Stimulated activated CD8-positive, alpha-beta memory T cell treated with anti-CD3 and anti-CD28 coated beads, Interleukin-7, amount 100 ng/mL, for 48 hours (primary cell): Measurements from ENCODE around the gene OR4D1.

Source experiments
- DNase-seq, 2 donors: peaks; one replicate each; pipeline ENCODE4 v3.0.0-alpha.2; 2020; ENCODE audit warnings: low read depth in 1 of 2; ENCODE audit errors: extremely low read depth in 1 of 2

The OR4D1 gene

DNA sequence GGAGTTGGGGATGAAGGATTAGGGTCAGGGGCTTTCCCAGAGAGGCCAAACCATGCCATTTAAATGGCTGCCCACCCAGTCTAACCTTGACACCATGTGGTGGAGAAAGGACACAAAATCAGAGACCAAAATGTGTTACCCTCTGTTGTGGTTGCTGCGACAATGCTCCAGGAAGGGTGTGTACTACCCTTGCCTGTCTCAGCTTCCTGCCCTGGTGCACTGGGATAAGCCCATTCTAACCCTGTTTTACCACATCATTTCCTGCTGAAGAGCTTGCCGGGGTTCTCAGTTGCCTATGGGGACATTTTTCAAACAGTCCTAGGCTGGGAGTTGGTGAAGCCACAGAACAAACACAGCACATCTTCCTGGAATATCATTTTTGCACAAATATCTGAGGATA, 4.9 kb downstream of the OR4D1 start:
- peak in 1 of 2 donors; percentile 21 for DNase-seq

- no peak for DNase-seq
Measured at GRCh38 chr17:58153671-58154070, 5.5 kb downstream of the OR4D1 start.

GRCh38 chr17:58156839-58157803, 8.9 kb downstream of the OR4D1 start:
- DNase-seq, result peak; percentile 34 to 55

DNA sequence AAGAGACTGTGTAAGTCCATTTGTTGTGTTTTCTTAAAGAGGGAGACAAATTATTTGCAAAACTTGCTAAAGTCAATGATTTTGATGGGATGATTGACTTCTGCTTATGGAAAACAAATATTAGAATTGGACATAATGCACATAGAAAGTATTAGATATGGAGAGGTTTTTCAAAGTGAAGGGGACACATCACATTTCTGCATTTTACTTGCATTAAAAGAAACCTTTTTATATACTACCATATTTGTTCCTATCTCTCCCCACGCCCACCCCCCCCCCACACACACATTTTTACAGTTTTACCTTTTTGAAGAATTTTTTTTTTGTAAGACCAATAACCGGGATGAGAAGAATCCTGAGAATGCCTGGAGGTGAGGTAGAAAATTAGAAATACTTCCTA, 10.0 kb downstream of the OR4D1 start:
- no peak for DNase-seq

DNA sequence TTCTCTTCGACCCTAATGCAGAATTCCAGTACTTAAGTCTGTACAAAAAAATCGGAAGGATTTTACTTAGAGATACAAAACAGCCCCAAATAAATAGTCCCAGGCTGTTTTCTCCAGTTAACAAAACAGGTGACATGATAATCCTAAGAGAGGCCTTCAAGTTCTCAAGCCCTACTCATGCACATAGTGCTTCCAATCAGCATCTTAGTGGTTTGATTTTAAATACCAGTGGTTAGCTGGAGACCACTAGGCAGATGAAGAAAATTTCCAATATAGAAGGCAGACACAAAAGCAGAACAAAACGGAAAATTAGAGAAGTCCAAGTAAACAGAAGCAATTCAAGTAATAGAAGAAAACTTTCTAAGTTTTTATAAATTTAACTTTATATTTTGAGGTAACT, 13.4 kb downstream of the OR4D1 start:
- no peak for DNase-seq

DNA sequence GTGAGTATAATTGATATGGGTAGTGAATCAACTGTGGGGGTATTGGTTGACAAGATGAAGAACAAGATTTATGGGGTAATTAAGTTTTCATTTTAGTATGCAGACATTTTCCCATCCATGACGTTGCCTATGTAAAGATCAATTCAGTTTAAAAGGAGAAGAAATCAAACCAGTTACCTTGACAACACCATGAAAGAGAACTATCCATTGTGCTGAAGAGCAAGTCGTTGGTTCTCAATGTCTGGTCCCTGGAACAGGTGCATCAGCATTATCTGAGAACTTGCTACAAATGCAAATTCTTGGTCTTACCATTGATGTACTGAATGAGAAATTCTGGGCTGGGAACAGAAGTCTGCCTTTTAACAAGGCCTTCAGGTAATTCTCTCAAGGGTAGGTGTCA, 17.8 kb downstream of the OR4D1 start:
- no peak for DNase-seq

DNA sequence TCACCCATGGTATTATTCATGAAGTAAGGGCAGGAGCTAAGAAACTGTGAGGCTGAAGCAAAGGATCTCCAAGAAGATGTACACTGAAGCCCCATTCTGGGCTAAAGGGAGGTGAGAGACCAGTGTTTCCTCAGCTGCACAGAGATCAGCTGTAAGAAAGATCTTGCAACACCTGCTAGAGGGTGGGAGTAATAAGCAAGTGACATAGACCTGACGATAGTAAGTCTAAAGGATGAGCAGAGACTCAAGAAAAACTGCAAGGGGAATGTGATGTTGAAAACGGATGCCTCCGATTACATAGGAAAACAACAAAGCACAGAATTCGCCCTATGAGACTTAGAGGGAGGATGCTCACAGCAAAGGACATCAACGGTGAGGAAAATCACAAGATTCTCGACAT, 18.5 kb downstream of the OR4D1 start, which contains the start of gene OR4D2:
Gene OR4D2 (plus strand): TSS at position 301 of the 400 bp plus-strand sequence. CDS start 2,674 bp downstream, outside the sequence.
- DNase-seq, result no peak

DNA sequence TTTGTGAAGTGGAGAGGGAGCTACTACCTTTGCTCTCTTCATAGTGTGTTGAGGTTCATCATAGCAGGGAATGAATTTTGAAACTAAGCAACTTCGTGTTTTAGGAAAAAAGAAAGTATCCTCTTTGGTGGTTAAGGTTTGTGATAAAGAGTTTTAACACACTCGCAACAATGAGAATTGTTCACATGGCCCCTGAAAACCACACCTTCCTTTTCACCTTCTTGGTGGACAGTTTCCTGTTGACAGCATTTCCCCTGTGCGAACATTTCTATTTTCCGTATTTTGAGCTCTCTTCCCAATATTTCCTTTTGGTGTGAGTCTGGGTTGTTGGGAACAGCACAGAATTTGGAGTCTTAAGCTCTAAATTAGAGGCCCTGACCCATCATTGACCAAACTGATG, 22.4 kb downstream of the OR4D1 start:
- no peak for DNase-seq

- no peak for DNase-seq
Measured at GRCh38 chr17:58172369-58173071, 24.3 kb downstream of the OR4D1 start.

DNA sequence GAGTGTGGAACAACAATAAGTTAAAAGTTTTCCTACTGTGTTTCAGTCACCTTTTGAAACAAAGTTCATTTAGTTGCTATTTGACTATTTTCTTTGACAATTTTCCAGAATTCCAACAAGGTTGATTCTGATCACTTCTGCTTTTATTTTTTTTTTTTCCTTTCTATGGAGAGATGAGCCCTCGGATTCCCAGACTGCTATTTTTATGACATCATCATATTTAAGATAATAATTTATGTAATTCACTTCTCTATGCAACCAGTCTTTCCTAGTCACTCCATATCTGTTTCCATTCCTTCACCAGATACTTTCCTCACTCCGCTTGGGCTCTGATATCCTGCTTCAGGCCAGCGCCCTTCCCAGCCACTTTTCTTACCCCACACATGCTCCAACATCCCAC, 26.7 kb downstream of the OR4D1 start:
- DNase-seq, result no peak

DNA sequence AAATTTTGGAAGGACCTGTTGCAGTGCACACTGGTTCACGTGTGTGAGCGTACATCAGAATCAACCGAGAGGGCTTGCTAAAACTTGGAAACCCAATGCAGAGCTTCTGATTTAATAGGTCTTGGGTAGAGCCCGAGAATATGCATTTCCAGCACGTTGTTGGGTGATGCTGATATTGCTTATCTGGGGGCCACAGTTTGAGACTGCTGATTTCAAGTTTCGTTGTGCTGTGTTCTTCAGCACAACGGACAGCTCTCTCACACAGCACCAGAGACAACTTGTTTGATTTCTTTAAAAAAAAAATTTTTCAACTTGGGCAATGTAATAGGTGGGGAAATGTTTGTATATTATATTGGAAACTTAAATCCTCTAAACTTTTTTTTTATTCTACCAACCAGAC, 28.0 kb downstream of the OR4D1 start:
- DNase-seq, result no peak

DNA sequence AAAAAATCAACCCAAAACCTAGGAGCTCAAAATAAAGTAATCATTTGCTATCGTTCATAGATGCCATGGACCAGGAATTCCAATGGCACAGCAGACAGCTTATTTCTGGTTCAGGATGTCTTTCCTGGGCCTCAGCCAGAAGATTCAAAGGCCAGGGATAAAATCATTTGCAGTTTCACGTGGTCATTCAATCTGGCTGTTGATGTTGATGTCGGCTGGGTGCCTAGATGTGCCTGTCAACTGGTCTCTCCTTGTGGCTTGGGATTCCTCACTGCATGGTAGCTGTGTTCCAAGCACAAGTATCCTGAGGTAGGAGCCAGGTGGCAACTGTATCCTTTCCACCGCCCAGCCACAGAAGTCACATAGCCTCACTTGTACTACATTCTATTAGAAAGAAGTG, 33.6 kb downstream of the OR4D1 start:
- DNase-seq, result no peak

GRCh38 chr17:58183514-58183913, 35.3 kb downstream of the OR4D1 start:
- no peak for DNase-seq

DNA sequence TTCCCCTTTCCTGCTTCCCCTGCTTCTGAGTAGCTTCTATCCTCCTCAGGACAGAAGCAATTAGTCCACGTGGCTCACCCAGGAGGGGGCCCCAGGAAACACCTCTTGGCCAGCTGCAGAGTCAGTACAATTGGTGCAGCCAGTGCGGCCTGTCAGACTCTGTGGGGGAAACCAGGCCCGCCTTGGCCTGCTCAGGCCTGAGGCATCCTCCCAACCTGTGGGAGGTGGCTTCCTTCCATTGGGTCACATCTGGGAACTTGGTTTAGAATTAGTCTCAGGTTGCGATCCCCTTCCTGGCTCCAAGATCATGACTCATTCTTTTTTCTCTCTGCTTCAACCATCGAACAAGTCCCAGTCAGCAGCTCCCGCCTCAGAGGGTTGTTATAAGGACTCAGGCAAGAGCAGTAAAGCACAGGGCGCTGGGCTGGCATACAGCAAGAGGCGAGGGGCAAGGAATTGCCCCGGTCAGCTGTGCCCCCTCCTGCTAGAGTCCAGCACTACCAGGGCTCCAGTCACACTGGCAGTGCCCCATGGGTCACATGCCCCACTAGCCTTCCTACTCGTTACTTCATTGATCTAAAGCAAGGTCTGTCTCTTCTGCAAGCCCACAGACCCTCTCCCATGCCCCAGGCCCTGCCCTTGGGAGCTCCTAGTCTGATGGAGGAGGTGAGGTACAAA, 36.3 kb downstream of the OR4D1 start:
- no peak for DNase-seq

- DNase-seq, result no peak
Measured at GRCh38 chr17:58184986-58185761, 37.0 kb downstream of the OR4D1 start.

- no peak for DNase-seq
Measured at GRCh38 chr17:58186591-58186990, 38.4 kb downstream of the OR4D1 start.

DNA sequence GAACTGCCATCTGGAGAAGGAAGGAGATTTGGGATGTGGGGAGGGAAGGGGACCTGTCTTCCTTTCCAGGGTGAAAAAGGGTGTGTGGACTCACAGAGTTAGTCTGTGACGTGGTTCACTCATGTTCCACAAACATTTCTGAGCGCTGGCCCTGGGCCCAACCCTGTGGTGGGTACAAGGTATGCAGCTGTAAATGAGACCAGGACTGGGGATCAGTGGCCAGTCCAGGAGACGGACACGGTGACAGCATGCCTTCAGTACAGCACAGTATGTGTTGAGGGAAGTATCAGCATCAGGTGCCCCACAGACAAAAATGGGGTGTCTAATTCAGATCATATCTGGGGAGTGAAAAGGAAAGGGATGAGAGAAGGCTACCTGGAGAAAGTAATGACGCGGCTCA, 38.9 kb downstream of the OR4D1 start:
- no peak for DNase-seq

DNA sequence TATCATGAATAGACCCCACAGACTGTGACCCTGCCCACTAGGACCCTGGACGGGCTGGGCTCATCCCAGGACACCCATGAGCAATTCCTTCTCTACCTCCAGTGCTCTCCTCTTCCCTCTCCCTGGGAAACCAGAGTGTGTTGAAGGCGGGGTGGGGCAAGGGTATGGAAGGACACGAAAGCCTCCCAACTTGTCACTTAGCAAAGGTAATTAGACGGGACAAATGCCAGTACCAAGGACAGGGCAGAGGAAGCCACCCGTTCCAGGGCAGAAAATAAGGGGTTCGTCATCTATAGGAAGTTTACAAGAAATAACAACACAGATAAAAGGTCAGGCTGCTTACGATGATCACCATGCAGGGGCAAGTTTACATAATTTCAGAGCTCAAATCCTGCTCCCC, 39.5 kb downstream of the OR4D1 start:
- no peak for DNase-seq

DNA sequence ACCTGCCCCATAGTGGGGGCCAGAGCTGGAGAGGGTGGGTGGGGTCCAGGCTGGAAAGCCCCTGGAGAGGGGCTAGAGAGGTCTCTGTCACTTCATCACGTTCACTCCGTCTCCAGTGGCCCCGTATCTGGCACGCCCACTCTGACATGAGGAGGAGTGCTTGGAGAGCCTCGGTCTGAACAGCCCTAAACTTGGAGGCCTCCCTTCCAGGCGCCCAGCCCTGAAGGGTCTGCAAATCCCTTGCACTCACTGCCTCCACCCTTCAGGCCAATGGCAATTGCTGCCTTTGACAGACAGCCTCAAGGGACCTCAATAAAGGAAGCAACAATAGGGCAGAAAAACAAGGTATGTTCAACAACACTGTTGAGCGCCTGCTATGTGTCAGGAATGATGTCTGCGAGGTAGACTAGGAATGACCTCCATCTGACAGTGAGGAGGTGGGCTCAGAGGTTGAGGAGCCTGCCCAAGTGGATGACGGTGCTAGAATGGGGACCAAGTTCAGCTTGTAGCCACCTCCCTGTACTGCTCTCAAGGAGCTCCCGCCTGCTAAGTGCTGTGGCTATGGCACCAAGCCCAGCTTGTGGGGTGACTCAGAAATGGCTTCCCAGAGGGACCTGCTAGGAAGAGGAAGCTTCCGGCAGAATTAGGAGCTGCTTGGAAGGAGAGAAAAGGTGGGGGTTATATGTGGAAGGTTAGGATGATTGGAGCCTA, 41.4 kb downstream of the OR4D1 start:
- no peak for DNase-seq
